Glutamatergic neuron (in vitro differentiated cells): ENCODE results near the gene TMEM271. TPM values are rescaled to one million over a fixed set of nuclear protein-coding genes. Genes with fewer than 3 reads are reported as not detected.

Experiments
- DNase-seq: peaks from one replicate; pipeline ENCODE4 v3.0.0; 2022
- H3K27ac Mint-ChIP-seq: one replicate; pipeline ENCODE4 v1.8.0; 2020; ENCODE audit warnings: mild to moderate bottlenecking, mixed read lengths, inconsistent platforms; ENCODE audit not compliant: unreplicated experiment
- H3K27me3 Mint-ChIP-seq: one replicate; pipeline ENCODE4 v1.8.0; 2020; ENCODE audit warnings: mild to moderate bottlenecking, moderate library complexity, mixed read lengths, inconsistent platforms; ENCODE audit not compliant: unreplicated experiment
- H3K36me3 Mint-ChIP-seq: one replicate; pipeline ENCODE4 v1.8.0; 2020; ENCODE audit warnings: mild to moderate bottlenecking, mixed read lengths, inconsistent platforms; ENCODE audit not compliant: unreplicated experiment
- H3K4me1 Mint-ChIP-seq: one replicate; pipeline ENCODE4 v1.8.0; 2020; ENCODE audit warnings: mild to moderate bottlenecking, low read depth, mixed read lengths, inconsistent platforms; ENCODE audit not compliant: unreplicated experiment
- H3K4me3 Mint-ChIP-seq: one replicate; pipeline ENCODE4 v1.8.0; 2020; ENCODE audit warnings: mild to moderate bottlenecking, mixed read lengths, inconsistent platforms; ENCODE audit not compliant: unreplicated experiment
- H3K9me3 Mint-ChIP-seq: one replicate; pipeline ENCODE4 v1.8.0; 2020; ENCODE audit warnings: mild to moderate bottlenecking, moderate library complexity, mixed read lengths, inconsistent platforms; ENCODE audit not compliant: unreplicated experiment
- CTCF ChIP-seq: fragments of 200-600 bp; sonication (generic); IDR thresholded peaks from one replicate; pipeline ENCODE4 v1.5.0; 2021; ENCODE audit not compliant: partially characterized antibody, unreplicated experiment
- total RNA-seq: library from RNA; stranded (reverse); fragmentation: NEBNext Ultra II Directional; extraction: Animal tissue kit (Norgen Biotek cat#: 25700); gene quantifications from one replicate; pipeline ENCODE4 v1.2.1, GENCODE V29; 2021; ENCODE audit not compliant: unreplicated experiment

The TMEM271 gene
- total RNA-seq, 1 donor from 2014 or later = 22.7 TPM

GRCh38 chr4:601612-602558 lies 25.8 kb upstream of the TMEM271 start:
- DNase-seq = no peak
- Mint-ChIP-seq H3K4me1 (no peaks in the 10 kb centered on the region), H3K27ac (no peak overlapping the region), H3K4me3 (no peak overlapping the region), H3K36me3 (peaks cover 16% of the 10 kb centered on the region), H3K9me3 (peaks cover 7% of the 10 kb centered on the region), H3K27me3 (peaks cover 7% of the 10 kb centered on the region)
- no peak for TF ChIP-seq CTCF

GRCh38 chr4:600850-601515 lies 24.9 kb upstream of the TMEM271 start:
- H3K9me3 Mint-ChIP-seq = peaks cover 7% of the 10 kb centered on the region
- no peak for TF ChIP-seq CTCF
- H3K4me1 Mint-ChIP-seq = no peaks in the 10 kb centered on the region
- no peak overlapping the region for H3K27ac Mint-ChIP-seq
- H3K36me3 Mint-ChIP-seq = peaks cover 16% of the 10 kb centered on the region
- no peak for DNase-seq
- H3K27me3 Mint-ChIP-seq = peaks cover 7% of the 10 kb centered on the region
- H3K4me3 Mint-ChIP-seq = peak overlapping the region; percentile 25

- no peak for DNase-seq
- peaks cover 7% of the 10 kb centered on the region for H3K9me3 Mint-ChIP-seq
- H3K36me3 Mint-ChIP-seq = peaks cover 17% of the 10 kb centered on the region
- H3K27ac Mint-ChIP-seq = no peak overlapping the region
- no peak for TF ChIP-seq CTCF
- no peak overlapping the region for H3K4me3 Mint-ChIP-seq
- H3K4me1 Mint-ChIP-seq = no peaks in the 10 kb centered on the region
- peaks cover 9% of the 10 kb centered on the region for H3K27me3 Mint-ChIP-seq
Measured at GRCh38 chr4:600166-600565, 24.1 kb upstream of the TMEM271 start.

- H3K4me3 Mint-ChIP-seq = no peak overlapping the region
- H3K36me3 Mint-ChIP-seq = peaks cover 24% of the 10 kb centered on the region
- H3K27ac Mint-ChIP-seq = no peak overlapping the region
- DNase-seq = no peak
- peaks cover 16% of the 10 kb centered on the region for H3K9me3 Mint-ChIP-seq
- TF ChIP-seq CTCF = no peak
- H3K27me3 Mint-ChIP-seq = peaks cover 9% of the 10 kb centered on the region
- H3K4me1 Mint-ChIP-seq = peaks cover 3% of the 10 kb centered on the region
Measured at GRCh38 chr4:598925-599324, 22.8 kb upstream of the TMEM271 start.
